MCF 10A (cell line): ENCODE data around the gene RP2. TPM values are rescaled to one million over a fixed set of nuclear protein-coding genes. Genes with fewer than 3 reads are reported as not detected.
A peak's percentile ranks its signal among the peaks of the same experiment; 100 is the strongest.

Source experiments
- BruUV-seq: library from RNA; stranded (reverse); fragments of 400-500 nt; replicated peaks from 2 replicates; lab custom pipeline; 2021; lab: Mats Ljungman, UMichigan
- CTCF ChIA-PET: fragments of 300-600 bp; sonication (Branson Sonifier 250); formaldehyde crosslinking; extraction: SDS; loops from one replicate; lab custom pipeline; 2021; ENCODE audit warnings: antibody characterized with exemption, inconsistent platforms; lab: Yijun Ruan, JAX
- POLR2A ChIA-PET: fragments of 300-600, 350-650 bp; sonication (Branson Sonifier 250); formaldehyde crosslinking; extraction: SDS; loops from one replicate; lab custom pipeline; 2020; ENCODE audit warnings: antibody characterized with exemption, inconsistent platforms; lab: Yijun Ruan, JAX
- DNase-seq: peaks from one replicate; pipeline ENCODE4 v3.0.0-alpha.2; 2018; ENCODE audit not compliant: unreplicated experiment
- H3K27ac Mint-ChIP-seq: one replicate; pipeline ENCODE4 v1.8.0; 2022; ENCODE audit warnings: mild to moderate bottlenecking, low read depth, mixed read lengths; ENCODE audit not compliant: unreplicated experiment
- H3K27me3 Mint-ChIP-seq: one replicate; pipeline ENCODE4 v1.8.0; 2022; ENCODE audit warnings: mixed read lengths; ENCODE audit not compliant: insufficient read depth, unreplicated experiment
- H3K36me3 Mint-ChIP-seq: one replicate; pipeline ENCODE4 v1.8.0; 2022; ENCODE audit warnings: mild to moderate bottlenecking, moderate library complexity, mixed read lengths; ENCODE audit not compliant: insufficient read depth, unreplicated experiment
- H3K4me1 Mint-ChIP-seq: one replicate; pipeline ENCODE4 v1.8.0; 2022; ENCODE audit warnings: mixed read lengths; ENCODE audit not compliant: insufficient read depth, unreplicated experiment
- H3K4me3 Mint-ChIP-seq: one replicate; pipeline ENCODE4 v1.8.0; 2022; ENCODE audit warnings: mild to moderate bottlenecking, moderate library complexity, mixed read lengths; ENCODE audit not compliant: unreplicated experiment
- H3K9me3 Mint-ChIP-seq: one replicate; pipeline ENCODE4 v1.8.0; 2022; ENCODE audit warnings: mixed read lengths; ENCODE audit not compliant: unreplicated experiment
- CTCF ChIP-seq: fragments of 200-600 bp; IDR thresholded peaks from one replicate; pipeline ENCODE4 v1.8.0; 2022; ENCODE audit warnings: antibody characterized with exemption, mild to moderate bottlenecking; ENCODE audit not compliant: unreplicated experiment
- intact Hi-C: fragments of 100-400 bp; cut with micrococcal nuclease; formaldehyde crosslinking; loops from 2 replicates; pipeline ENCODE4 v1.14.1; 2022
- total RNA-seq: library from RNA; stranded (reverse); gene quantifications from 2 replicates; pipeline ENCODE4 v1.2.3, GENCODE V29; 2022

RP2 gene
- total RNA-seq, 1 experiment from 2014 or later = 5.4 TPM

GRCh38 chrX:46912098-46912602 lies 75.3 kb downstream of the RP2 start, which contains the start of gene JADE3:
TSS of gene JADE3 (plus strand) at chrX:46912421. CDS start at chrX:46984895, 72,474 bp downstream.
- H3K27me3 Mint-ChIP-seq = peaks cover 70% of the 10 kb centered on the region
- no peak for TF ChIP-seq CTCF
- no peaks in the 10 kb centered on the region for H3K4me1 Mint-ChIP-seq
- peak within 1 kb of the TSS; percentile 51 for H3K27ac Mint-ChIP-seq
- H3K36me3 Mint-ChIP-seq = no peaks in the 10 kb centered on the region
- BruUV-seq = no TSS peak
- peak; percentile 71 for DNase-seq
- peak within 1 kb of the TSS; percentile 76 for H3K4me3 Mint-ChIP-seq
- ChIA-PET POLR2A (interaction anchor here (0.6 to 2.6 kb wide), 8 partner anchors 8 to 81 kb away, joined by 3 to 12 read pairs (median 6); no protein-coding TSS in a partner anchor), CTCF (interaction anchor here (0.6 to 3.5 kb wide), 8 partner anchors 9 to 231 kb away, joined by 3 to 18 read pairs (median 4); no protein-coding TSS in a partner anchor)
- no peaks in the 10 kb centered on the region for H3K9me3 Mint-ChIP-seq
- intact Hi-C loops = no loop called here

- peak; percentile 38 for DNase-seq
- ChIA-PET POLR2A (interaction anchor here (0.6 to 2.6 kb wide), 12 partner anchors 9 to 248 kb away, joined by 3 to 12 read pairs (median 5); partner anchors contain the start of genes NDUFB11 and RBM10), CTCF (interaction anchor here (0.6 to 3.5 kb wide), 14 partner anchors 9 to 305 kb away, joined by 3 to 18 read pairs (median 4); no protein-coding TSS in a partner anchor)
- no peaks in the 10 kb centered on the region for H3K4me1 Mint-ChIP-seq
- H3K27me3 Mint-ChIP-seq = peaks cover 71% of the 10 kb centered on the region
- intact Hi-C loops = loop anchor here (1.0 kb wide), 1 partner anchor 66 kb away; no protein-coding TSS in a partner anchor
- H3K27ac Mint-ChIP-seq = peak overlapping the region; percentile 51
- H3K36me3 Mint-ChIP-seq = no peaks in the 10 kb centered on the region
- no peaks in the 10 kb centered on the region for H3K9me3 Mint-ChIP-seq
- peak overlapping the region; percentile 76 for H3K4me3 Mint-ChIP-seq
- no TSS peak for BruUV-seq
- TF ChIP-seq CTCF = peak; percentile 33
Observed at GRCh38 chrX:46912603-46913491, 76.0 kb downstream of the RP2 start.

GRCh38 chrX:46913667-46914066 lies 76.8 kb downstream of the RP2 start:
- H3K27ac Mint-ChIP-seq = peak overlapping the region; percentile 51
- peak overlapping the region; percentile 76 for H3K4me3 Mint-ChIP-seq
- TSS peak; percentile 34 for BruUV-seq
- POLR2A ChIA-PET = interaction anchor here (0.6 to 2.6 kb wide), 13 partner anchors 9 to 249 kb away, joined by 3 to 12 read pairs (median 5); partner anchors contain the start of genes NDUFB11 and RBM10
- CTCF ChIA-PET = interaction anchor here (0.6 to 3.5 kb wide), 12 partner anchors 10 to 306 kb away, joined by 3 to 18 read pairs (median 3); no protein-coding TSS in a partner anchor
- no peaks in the 10 kb centered on the region for H3K9me3 Mint-ChIP-seq
- H3K27me3 Mint-ChIP-seq = peaks cover 71% of the 10 kb centered on the region
- DNase-seq = peak; percentile 23
- no peaks in the 10 kb centered on the region for H3K36me3 Mint-ChIP-seq
- intact Hi-C loops = loop anchor here (1.0 kb wide), 1 partner anchor 66 kb away; no protein-coding TSS in a partner anchor
- H3K4me1 Mint-ChIP-seq = no peaks in the 10 kb centered on the region
- TF ChIP-seq CTCF = no peak
